ENCODE results near the gene EPPIN. TPM values are rescaled to one million over a fixed set of nuclear protein-coding genes. Genes with fewer than 3 reads are reported as not detected.

The EPPIN gene
- not detected in 2 replicates for polyA plus RNA-seq (2012; rRNA removed)
- not detected in 2 replicates for polyA plus RNA-seq (2012; cell fraction: cytosol; rRNA removed)
- polyA plus RNA-seq (2012; cell fraction: nucleus; rRNA removed), result not detected in 2 replicates

GRCh38 chr20:45547206-45547770, at the start of gene EPPIN:
Gene EPPIN (minus strand): TSS chr20:45547401. CDS start chr20:45547357, 44 bp downstream.
- Histone ChIP-seq H3K4me3 (ENCODE audit: low read depth in 2 of 2, low read length in 1 of 2) (no peak within 1 kb of the TSS), H3K4me2 (no peak within 1 kb of the TSS), H4K20me1 (ENCODE audit: insufficient read depth) (no peaks in the 10 kb centered on the region), H3K27me3 (ENCODE audit: insufficient read depth) (peaks cover 23% of the 10 kb centered on the region; the same call in 1 of the 2 replicates), H3K27ac (ENCODE audit: low read depth in 2 of 2, low read length in 1 of 2) (no peak within 1 kb of the TSS), H3F3A (replicated peaks; ENCODE audit: insufficient read depth) (no peaks in the 10 kb centered on the region), H3K9me2 (no peaks in the 10 kb centered on the region), H3K9me3 (no peaks in the 10 kb centered on the region), H3K79me2 (ENCODE audit: insufficient read depth) (no peaks in the 10 kb centered on the region), H3K9ac (no peak within 1 kb of the TSS), H3K36me3 (replicated peaks in 1 of 2; ENCODE audit: control insufficient read depth in 1 of 2, insufficient read depth in 2 of 2, low read length in 1 of 2) (no peaks in the 10 kb centered on the region), H3K4me1 (ENCODE audit: control insufficient read depth in 1 of 2, insufficient read depth in 2 of 2, low read depth in 1 of 2, low read length in 1 of 2) (no peaks in the 10 kb centered on the region), H2AFZ (ENCODE audit: low read depth) (no peak within 1 kb of the TSS)
- ChIA-PET POLR2A (no interaction called here), CTCF (no interaction called here)
- 4% methylated on average over 6 of the region's 6 CpGs for WGBS (ENCODE audit: low lambda C conversion rate)
- DNase-seq, result no peak
- TF ChIP-seq POLR2AphosphoS5 (IDR thresholded peaks at IDR 0.05; ENCODE audit: low read depth, low read length) (no peak), ELF1 (IDR thresholded peaks at IDR 0.05) (no peak), RAD21 (IDR thresholded peaks at IDR 0.05; ENCODE audit: low read length) (no peak), REST (IDR thresholded peaks at IDR 0.05; ENCODE audit: low read depth, low read length) (no peak), TCF12 (IDR thresholded peaks at IDR 0.05) (no peak), SIN3A (IDR thresholded peaks at IDR 0.05; ENCODE audit: borderline replicate concordance, low read depth, low read length) (no peak), JUND (IDR thresholded peaks at IDR 0.05) (no peak), RXRA (IDR thresholded peaks at IDR 0.05; ENCODE audit: borderline replicate concordance, low read depth) (no peak), NFIC (IDR thresholded peaks at IDR 0.05; ENCODE audit: borderline replicate concordance) (no peak), USF2 (IDR thresholded peaks at IDR 0.05; ENCODE audit: borderline replicate concordance, low read depth, low read length) (no peak), IRF3 (IDR thresholded peaks at IDR 0.05; ENCODE audit: low read depth, low read length) (no peak)

GRCh38 chr20:45595235-45595634, 48.0 kb upstream of the EPPIN start:
- H3K9me2 ChIP-seq, result no peaks in the 10 kb centered on the region
- no peaks in the 10 kb centered on the region for H3K36me3 ChIP-seq (replicated peaks in 1 of 2; ENCODE audit: control insufficient read depth in 1 of 2, insufficient read depth in 2 of 2, low read length in 1 of 2)
- H3K4me2 ChIP-seq, result no peak overlapping the region
- no peaks in the 10 kb centered on the region for H3K27me3 ChIP-seq (ENCODE audit: insufficient read depth)
- no peak overlapping the region for H3K4me3 ChIP-seq (ENCODE audit: low read depth in 2 of 2, low read length in 1 of 2)
- no peak for DNase-seq
- TF ChIP-seq POLR2AphosphoS5 (IDR thresholded peaks at IDR 0.05; ENCODE audit: low read depth, low read length), result no peak
- no peak for TF ChIP-seq ELF1 (IDR thresholded peaks at IDR 0.05)
- no peak for TF ChIP-seq FOSL2 (IDR thresholded peaks at IDR 0.05; ENCODE audit: borderline replicate concordance, low read depth)
- no peak for TF ChIP-seq ZBTB33 (IDR thresholded peaks at IDR 0.05; ENCODE audit: borderline replicate concordance, low read depth)
- no peak for TF ChIP-seq SMC3 (IDR thresholded peaks at IDR 0.05; ENCODE audit: low read depth, low read length)
- TF ChIP-seq GATA2 (CRISPR knock-in tag; IDR thresholded peaks at IDR 0.05), result no peak
- TF ChIP-seq MXI1 (IDR thresholded peaks at IDR 0.05; ENCODE audit: low read depth, low read length), result no peak
- no peak for TF ChIP-seq YY1 (IDR thresholded peaks at IDR 0.05; ENCODE audit: low read depth)
- no peak for TF ChIP-seq MAX (IDR thresholded peaks at IDR 0.05; ENCODE audit: low read depth)
- TF ChIP-seq FOXJ3 (CRISPR knock-in tag; IDR thresholded peaks at IDR 0.05), result no peak
- TF ChIP-seq TCF12 (IDR thresholded peaks at IDR 0.05), result no peak
- TF ChIP-seq CHD2 (IDR thresholded peaks at IDR 0.05; ENCODE audit: low read length, partially characterized antibody), result no peak
- no peak overlapping the region for H3K9ac ChIP-seq
- H3K27ac ChIP-seq (ENCODE audit: low read depth in 2 of 2, low read length in 1 of 2), result no peak overlapping the region
- ChIA-PET CTCF (interaction anchor here (3.6 kb wide), 1 partner anchor 176 kb away, joined by 14 read pairs; no protein-coding TSS in a partner anchor), POLR2A (no interaction called here)
- no peak overlapping the region for H2AFZ ChIP-seq (ENCODE audit: low read depth)
- no peaks in the 10 kb centered on the region for H3K79me2 ChIP-seq (ENCODE audit: insufficient read depth)
- no peaks in the 10 kb centered on the region for H3F3A ChIP-seq (replicated peaks; ENCODE audit: insufficient read depth)
- WGBS (ENCODE audit: low lambda C conversion rate), result 0% methylated on average over 1 of the region's 1 CpG
- H3K4me1 ChIP-seq (ENCODE audit: control insufficient read depth in 1 of 2, insufficient read depth in 2 of 2, low read depth in 1 of 2, low read length in 1 of 2), result no peaks in the 10 kb centered on the region
- no peaks in the 10 kb centered on the region for H3K9me3 ChIP-seq
- H4K20me1 ChIP-seq (ENCODE audit: insufficient read depth), result no peaks in the 10 kb centered on the region
